PC-9 (cell line): Measurements from ENCODE around the gene RPS21. TPM values are rescaled to one million over a fixed set of nuclear protein-coding genes. Genes with fewer than 3 reads are reported as not detected.

Source experiments
- BruUV-seq: library from RNA; stranded (reverse); fragments of 400-500 nt; replicated peaks from 2 replicates; lab custom pipeline; 2021; lab: Mats Ljungman, UMichigan
- CTCF ChIA-PET: fragments of 300-600 bp; sonication (Branson Sonifier 250); formaldehyde crosslinking; loops from one replicate; lab custom pipeline; 2022; ENCODE audit warnings: antibody characterized with exemption; lab: Charles Lee
- POLR2A ChIA-PET: fragments of 300-600 bp; sonication (Branson Sonifier 250); formaldehyde crosslinking; loops from one replicate; lab custom pipeline; 2022; ENCODE audit warnings: antibody characterized with exemption; ENCODE audit not compliant: unreplicated experiment; lab: Charles Lee
- DNase-seq, 2 experiments: peaks; one replicate each; pipeline versions ENCODE4 v3.0.0 to v3.0.0-alpha.2; 2015 to 2022; ENCODE audit warnings: mixed read lengths in 1 of 2
- H2AFZ ChIP-seq: fragments of 200-600 bp; sonication (generic); 2 replicates; pipeline ENCODE4 v1.8.1; 2017; ENCODE audit warnings: antibody characterized with exemption
- H3F3A ChIP-seq: fragments of 200-600 bp; sonication (generic); 2 replicates; pipeline ENCODE4 v1.8.1; 2017; ENCODE audit warnings: antibody characterized with exemption, mild to moderate bottlenecking, low read depth; ENCODE audit not compliant: insufficient read depth
- H3K27ac ChIP-seq: fragments of 200-600 bp; sonication (generic); 2 replicates; pipeline ENCODE4 v1.6.1; 2016; ENCODE audit warnings: mixed run types
- H3K27me3 ChIP-seq: fragments of 200-600 bp; sonication (generic); 2 replicates; pipeline ENCODE4 v1.6.1; 2016; ENCODE audit warnings: low read depth, mixed run types; ENCODE audit not compliant: insufficient read depth
- H3K36me3 ChIP-seq: fragments of 200-600 bp; sonication (generic); 2 replicates; pipeline ENCODE4 v1.6.1; 2016; ENCODE audit warnings: low read depth, mixed run types
- H3K4me1 ChIP-seq: fragments of 200-600 bp; sonication (generic); replicated peaks from 2 replicates; pipeline ENCODE4 v1.6.1; 2016; ENCODE audit warnings: mixed run types; ENCODE audit not compliant: insufficient read depth
- H3K4me2 ChIP-seq: fragments of 200-600 bp; sonication (generic); 2 replicates; pipeline ENCODE4 v1.6.1; 2017; ENCODE audit warnings: mixed run types
- H3K4me3 ChIP-seq: fragments of 200-600 bp; sonication (generic); 2 replicates; pipeline ENCODE4 v1.6.1; 2016; ENCODE audit warnings: mixed run types
- H3K79me2 ChIP-seq: fragments of 200-600 bp; sonication (generic); 2 replicates; pipeline ENCODE4 v1.6.1; 2017; ENCODE audit warnings: low read depth, mixed run types
- H3K9me2 ChIP-seq: fragments of 200-600 bp; sonication (generic); 2 replicates; pipeline ENCODE4 v1.8.1; 2017; ENCODE audit warnings: mild to moderate bottlenecking; ENCODE audit not compliant: insufficient read depth
- H3K9me3 ChIP-seq: fragments of 200-600 bp; sonication (generic); 2 replicates; pipeline ENCODE4 v1.8.1; 2016; ENCODE audit warnings: low read depth; ENCODE audit not compliant: insufficient read depth
- H4K20me1 ChIP-seq: fragments of 200-600 bp; sonication (generic); 2 replicates; pipeline ENCODE4 v1.8.1; 2017; ENCODE audit not compliant: insufficient read depth
- EZH2 ChIP-seq: fragments of 200-600 bp; sonication (generic); IDR thresholded peaks from 2 replicates; pipeline ENCODE4 v1.8.0; 2017; ENCODE audit warnings: antibody characterized with exemption, low read depth
- intact Hi-C: fragments of 100-400 bp; cut with micrococcal nuclease; formaldehyde crosslinking; loops from one replicate; pipeline ENCODE4 v1.10.0; 2022; ENCODE audit not compliant: unreplicated experiment
- total RNA-seq: library from RNA; stranded (reverse); gene quantifications from 2 replicates; pipeline ENCODE4 v1.2.3, GENCODE V29; 2021
- TF ChIP-seq, protein P1 (sequence below): fragments of 200-600 bp; sonication (generic); conservative IDR thresholded peaks from 2 replicates; pipeline ENCODE4 v1.6.1; 2017; ENCODE audit warnings: mixed run types, antibody characterized with exemption, mild to moderate bottlenecking, moderate library complexity

The RPS21 gene
- total RNA-seq, 1 experiment from 2014 or later, result 2,275 TPM

DNA sequence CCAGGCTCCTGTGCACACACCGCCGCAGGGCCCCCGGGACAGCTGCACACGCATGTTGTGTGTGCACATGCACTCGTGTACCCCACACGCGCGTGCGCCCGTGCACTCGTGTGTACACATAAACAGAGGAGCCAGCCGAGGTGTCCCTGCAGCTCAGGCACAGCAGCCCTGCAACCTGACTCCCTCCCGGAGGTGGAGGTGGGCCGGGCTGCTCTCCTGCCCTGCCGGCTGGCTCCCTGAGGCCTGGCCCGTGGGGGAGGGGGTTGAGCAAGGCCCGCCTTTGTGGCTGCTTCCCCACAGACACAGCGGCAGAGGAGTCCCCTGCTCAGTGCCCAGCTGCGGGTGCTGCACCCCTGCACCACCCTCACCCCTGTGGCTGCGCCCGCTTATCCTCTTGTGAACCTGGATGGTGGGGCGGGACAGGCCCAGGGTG, 39.8 kb downstream of the RPS21 start:
- H3K4me1 ChIP-seq, result peaks cover 38% of the 10 kb centered on the region
- ChIA-PET POLR2A (interaction anchor here (0.6 kb wide), 2 partner anchors 17 to 216 kb away, joined by 3 read pairs; no protein-coding TSS in a partner anchor), CTCF (interaction anchor here (1.0 kb wide), 1 partner anchor 17 kb away, joined by 4 read pairs; no protein-coding TSS in a partner anchor)
- intact Hi-C loops, result loop anchor here (1.0 to 5.0 kb wide), 4 partner anchors 56 to 366 kb away; no protein-coding TSS in a partner anchor
- H3K9me2 ChIP-seq, result no peaks in the 10 kb centered on the region
- DNase-seq, result peak; percentile 77 to 91
- no peaks in the 10 kb centered on the region; the same call in 1 of the 2 replicates for H3K79me2 ChIP-seq
- H3K4me2 ChIP-seq, result peak overlapping the region; percentile 85
- H2AFZ ChIP-seq, result peak overlapping the region; percentile 70; the same call in 1 of the 2 replicates
- BruUV-seq, result no TSS peak
- TF ChIP-seq, protein P1, sequence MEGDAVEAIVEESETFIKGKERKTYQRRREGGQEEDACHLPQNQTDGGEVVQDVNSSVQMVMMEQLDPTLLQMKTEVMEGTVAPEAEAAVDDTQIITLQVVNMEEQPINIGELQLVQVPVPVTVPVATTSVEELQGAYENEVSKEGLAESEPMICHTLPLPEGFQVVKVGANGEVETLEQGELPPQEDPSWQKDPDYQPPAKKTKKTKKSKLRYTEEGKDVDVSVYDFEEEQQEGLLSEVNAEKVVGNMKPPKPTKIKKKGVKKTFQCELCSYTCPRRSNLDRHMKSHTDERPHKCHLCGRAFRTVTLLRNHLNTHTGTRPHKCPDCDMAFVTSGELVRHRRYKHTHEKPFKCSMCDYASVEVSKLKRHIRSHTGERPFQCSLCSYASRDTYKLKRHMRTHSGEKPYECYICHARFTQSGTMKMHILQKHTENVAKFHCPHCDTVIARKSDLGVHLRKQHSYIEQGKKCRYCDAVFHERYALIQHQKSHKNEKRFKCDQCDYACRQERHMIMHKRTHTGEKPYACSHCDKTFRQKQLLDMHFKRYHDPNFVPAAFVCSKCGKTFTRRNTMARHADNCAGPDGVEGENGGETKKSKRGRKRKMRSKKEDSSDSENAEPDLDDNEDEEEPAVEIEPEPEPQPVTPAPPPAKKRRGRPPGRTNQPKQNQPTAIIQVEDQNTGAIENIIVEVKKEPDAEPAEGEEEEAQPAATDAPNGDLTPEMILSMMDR, result no peak
- TF ChIP-seq EZH2, result no peak
- no peaks in the 10 kb centered on the region for H3K27me3 ChIP-seq
- H3F3A ChIP-seq, result peaks cover 19% of the 10 kb centered on the region; the same call in 1 of the 2 replicates
- H3K9me3 ChIP-seq, result no peaks in the 10 kb centered on the region
- H3K4me3 ChIP-seq, result peak overlapping the region; percentile 64
- peak overlapping the region; percentile 38; the same call in 1 of the 2 replicates for H3K27ac ChIP-seq
- 0 out of 2 replicates have a peak, but pooled peaks cover 3% of the 10 kb centered on the region for H4K20me1 ChIP-seq
- H3K36me3 ChIP-seq, result no peaks in the 10 kb centered on the region

DNA sequence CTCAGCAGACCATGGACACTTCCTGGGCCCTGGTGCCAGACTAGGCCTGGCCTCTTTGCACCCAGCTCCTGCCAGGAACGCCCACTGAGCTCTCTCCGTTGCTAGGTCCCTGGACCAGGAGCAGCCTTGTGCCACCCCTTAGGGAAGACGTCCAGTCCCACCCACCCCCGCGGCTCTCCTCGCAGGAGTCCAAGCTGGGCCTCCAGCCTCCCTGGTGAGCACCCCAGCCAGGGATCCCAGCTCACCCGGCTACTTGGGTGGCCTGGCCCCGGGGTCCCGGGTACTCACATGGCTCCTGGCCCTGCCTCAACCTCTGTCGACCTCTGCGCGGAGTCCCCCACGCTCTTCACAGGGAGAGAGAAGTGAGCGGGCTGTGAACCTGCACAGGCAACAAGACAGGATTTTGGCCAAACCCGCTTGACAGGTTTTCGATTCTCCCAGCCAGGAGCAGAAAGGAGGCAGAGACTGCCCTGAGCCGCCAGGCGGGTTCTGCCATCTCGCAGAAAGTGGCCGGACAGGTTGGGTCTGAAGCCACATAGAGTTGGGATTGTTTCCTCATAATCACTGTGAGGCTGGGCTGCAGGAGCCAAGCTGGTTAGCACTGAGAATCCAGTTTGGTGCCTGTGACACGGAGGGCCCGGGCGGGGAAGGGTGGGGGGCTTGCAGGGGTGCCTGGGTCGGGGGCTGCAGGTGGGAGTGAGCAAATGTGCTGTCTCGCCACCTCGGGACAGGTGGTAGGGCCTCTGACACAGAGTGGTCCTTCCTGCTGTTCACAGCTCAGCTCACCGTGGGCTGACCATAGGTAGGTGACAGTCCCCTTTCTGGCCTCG, 40.5 kb downstream of the RPS21 start, which contains the start of gene RBBP8NL:
Gene RBBP8NL, minus strand, starts transcription at position 368 of the 830 bp plus-strand sequence. CDS start 7,892 bp downstream, outside the sequence.
- no peaks in the 10 kb centered on the region; the same call in 1 of the 2 replicates for H3K79me2 ChIP-seq
- H3K27ac ChIP-seq, result peak within 1 kb of the TSS; percentile 45
- H3K9me3 ChIP-seq, result no peaks in the 10 kb centered on the region
- peaks cover 38% of the 10 kb centered on the region for H3K4me1 ChIP-seq
- no TSS peak for BruUV-seq
- 0 out of 2 replicates have a peak, but pooled peaks cover 3% of the 10 kb centered on the region for H4K20me1 ChIP-seq
- TF ChIP-seq, protein P1, result peak; percentile 60
- no peak for TF ChIP-seq EZH2
- H3K9me2 ChIP-seq, result no peaks in the 10 kb centered on the region
- intact Hi-C loops, result loop anchor here (1.0 to 5.0 kb wide), 4 partner anchors 55 to 365 kb away; no protein-coding TSS in a partner anchor
- H2AFZ ChIP-seq, result peak within 1 kb of the TSS; percentile 70
- ChIA-PET CTCF (interaction anchor here (0.5 to 1.0 kb wide), 3 partner anchors 17 to 616 kb away, joined by 3 to 5 read pairs (median 4); no protein-coding TSS in a partner anchor), POLR2A (interaction anchor here (0.6 kb wide), 2 partner anchors 215 to 217 kb away, joined by 3 read pairs; no protein-coding TSS in a partner anchor)
- H3K4me3 ChIP-seq, result peak within 1 kb of the TSS; percentile 64
- no peaks in the 10 kb centered on the region for H3K36me3 ChIP-seq
- H3F3A ChIP-seq, result peaks cover 17% of the 10 kb centered on the region; the same call in 1 of the 2 replicates
- no peaks in the 10 kb centered on the region for H3K27me3 ChIP-seq
- peak; percentile 97 to 98 for DNase-seq
- H3K4me2 ChIP-seq, result peak within 1 kb of the TSS; percentile 85

DNA sequence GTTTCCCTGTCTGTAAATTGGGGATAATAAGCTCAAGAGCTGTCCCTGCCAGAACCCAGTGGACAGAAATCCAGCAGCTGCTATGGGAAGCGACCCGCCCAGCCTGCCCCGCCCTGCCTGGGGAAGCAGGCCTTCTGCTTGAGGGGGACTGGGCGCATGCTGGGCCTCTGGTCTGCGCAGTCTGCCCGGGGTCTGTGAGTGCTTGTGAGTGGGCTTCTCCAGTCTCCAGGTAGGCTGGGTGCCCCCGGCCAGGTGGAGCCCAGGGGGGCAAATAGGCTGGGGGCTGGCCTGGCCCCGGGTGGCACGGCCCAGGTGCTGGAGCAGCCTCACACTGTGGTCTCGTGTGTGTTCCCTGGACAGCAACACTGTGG, 41.1 kb downstream of the RPS21 start:
- CTCF ChIA-PET, result no interaction called here
- BruUV-seq, result no TSS peak

More for the DNA sequence above, 41.1 kb downstream of the RPS21 start:
- DNase-seq, result no peak
- no peaks in the 10 kb centered on the region for H3K9me3 ChIP-seq
- intact Hi-C loops, result loop anchor here (5.0 kb wide), 2 partner anchors 194 to 364 kb away; no protein-coding TSS in a partner anchor
- H3K36me3 ChIP-seq, result no peaks in the 10 kb centered on the region
- H2AFZ ChIP-seq, result no peak overlapping the region
- H3K27me3 ChIP-seq, result no peaks in the 10 kb centered on the region
- no peaks in the 10 kb centered on the region for H3K9me2 ChIP-seq
- 0 out of 2 replicates have a peak, but pooled peaks cover 3% of the 10 kb centered on the region for H4K20me1 ChIP-seq
- H3K4me3 ChIP-seq, result no peak overlapping the region
- H3F3A ChIP-seq, result peaks cover 17% of the 10 kb centered on the region; the same call in 1 of the 2 replicates
- TF ChIP-seq EZH2, result no peak
- TF ChIP-seq, protein P1, result no peak
- POLR2A ChIA-PET, result interaction anchor here (0.6 kb wide), 1 partner anchor 216 kb away, joined by 3 read pairs; no protein-coding TSS in a partner anchor
- H3K4me1 ChIP-seq, result peaks cover 38% of the 10 kb centered on the region
- H3K27ac ChIP-seq, result peak overlapping the region; percentile 45; the same call in 1 of the 2 replicates
- H3K4me2 ChIP-seq, result peak overlapping the region; percentile 85
- H3K79me2 ChIP-seq, result no peaks in the 10 kb centered on the region; the same call in 1 of the 2 replicates
